Mesendoderm (in vitro differentiated cells): ENCODE data around the gene FANCL. TPM values are rescaled to one million over a fixed set of nuclear protein-coding genes. Genes with fewer than 3 reads are reported as not detected.
A peak's percentile ranks its signal among the peaks of the same experiment; 100 is the strongest.
"Not testable (repeated sequence)": the region's sequence is repeated elsewhere in the genome, so short reads cannot be mapped to it uniquely, and the experiment has no call there.

Experiments used
- DNase-seq: peaks from one replicate; pipeline ENCODE4 v3.0.0; 2013
- H2AK5ac ChIP-seq: 2 replicates; pipeline ENCODE4 v1.6.1; 2013; ENCODE audit warnings: low read length, inconsistent platforms
- H2BK120ac ChIP-seq: 2 replicates; pipeline ENCODE4 v1.6.1; 2013; ENCODE audit warnings: low read depth, mild to moderate bottlenecking, low read length, moderate library complexity, mixed read lengths
- H2BK15ac ChIP-seq: replicated peaks from 2 replicates; pipeline ENCODE4 v1.6.1; 2013; ENCODE audit warnings: low read depth, mild to moderate bottlenecking, moderate library complexity
- H2BK5ac ChIP-seq: 2 replicates; pipeline ENCODE4 v1.6.1; 2013; ENCODE audit warnings: low read length, inconsistent platforms
- H3K18ac ChIP-seq: 2 replicates; pipeline ENCODE4 v1.6.1; 2013; ENCODE audit warnings: mild to moderate bottlenecking, low read length, mixed read lengths
- H3K23ac ChIP-seq: one replicate; pipeline ENCODE4 v1.6.1; 2013; ENCODE audit warnings: low read length
- H3K27ac ChIP-seq: 2 replicates; pipeline ENCODE4 v1.5.1; 2013; ENCODE audit warnings: low read depth, mild to moderate bottlenecking, inconsistent platforms, low read length, moderate library complexity
- H3K27me3 ChIP-seq: 2 replicates; pipeline ENCODE4 v1.6.1; 2013; ENCODE audit warnings: low read length, control low read depth, mild to moderate bottlenecking, inconsistent platforms; ENCODE audit not compliant: insufficient read depth, poor library complexity
- H3K36me3 ChIP-seq: 2 replicates; pipeline ENCODE4 v1.6.1; 2013; ENCODE audit warnings: low read length, inconsistent platforms; ENCODE audit not compliant: control insufficient read depth, insufficient read depth
- H3K4ac ChIP-seq: one replicate; pipeline ENCODE4 v1.6.1; 2013; ENCODE audit warnings: low read depth, mild to moderate bottlenecking, low read length, moderate library complexity
- H3K4me1 ChIP-seq: 2 replicates; pipeline ENCODE4 v1.6.1; 2013; ENCODE audit warnings: low read depth, low read length, inconsistent platforms; ENCODE audit not compliant: control insufficient read depth
- H3K4me2 ChIP-seq: 2 replicates; pipeline ENCODE4 v1.6.1; 2013; ENCODE audit warnings: low read length
- H3K4me3 ChIP-seq: 2 replicates; pipeline ENCODE4 v1.5.1; 2013; ENCODE audit warnings: mild to moderate bottlenecking, low read length
- H3K56ac ChIP-seq: one replicate; pipeline ENCODE4 v1.6.1; 2013; ENCODE audit warnings: low read length
- H3K79me1 ChIP-seq: 2 replicates; pipeline ENCODE4 v1.6.1; 2013; ENCODE audit warnings: low read length, inconsistent platforms
- H3K79me2 ChIP-seq: 2 replicates; pipeline ENCODE4 v1.6.1; 2013; ENCODE audit warnings: mild to moderate bottlenecking, low read length; ENCODE audit not compliant: control insufficient read depth, insufficient read depth
- H3K9ac ChIP-seq: 2 replicates; pipeline ENCODE4 v1.6.1; 2013; ENCODE audit warnings: low read length, inconsistent platforms
- H4K5ac ChIP-seq: one replicate; pipeline ENCODE4 v1.6.1; 2013; ENCODE audit warnings: low read length
- H4K8ac ChIP-seq: one replicate; pipeline ENCODE4 v1.6.1; 2013; ENCODE audit warnings: low read depth, mild to moderate bottlenecking, control low read depth, low read length, moderate library complexity
- WGBS: extraction: QIAGEN DNeasy Blood & Tissue Kit; methylation state at CpG from one replicate; pipeline ENCODE4 v1.1.7; 2013; ENCODE audit warnings: low lambda C conversion rate, missing lambda C conversion rate; ENCODE audit not compliant: insufficient coverage; ENCODE audit errors: extremely low coverage; 5-methylcytosine and 5-hydroxymethylcytosine counted together
- polyA plus RNA-seq, 2 experiments: library from polyadenylated mRNA; stranded (reverse); fragments of 200-250 nt; gene quantifications; one replicate each; pipeline ENCODE4 v1.2.3, GENCODE V29; 2013

The FANCL gene
- 28.7 TPM for polyA plus RNA-seq (2013, experiment 1 of 2)
- 29.1 TPM for polyA plus RNA-seq (2013, experiment 2 of 2)

DNA sequence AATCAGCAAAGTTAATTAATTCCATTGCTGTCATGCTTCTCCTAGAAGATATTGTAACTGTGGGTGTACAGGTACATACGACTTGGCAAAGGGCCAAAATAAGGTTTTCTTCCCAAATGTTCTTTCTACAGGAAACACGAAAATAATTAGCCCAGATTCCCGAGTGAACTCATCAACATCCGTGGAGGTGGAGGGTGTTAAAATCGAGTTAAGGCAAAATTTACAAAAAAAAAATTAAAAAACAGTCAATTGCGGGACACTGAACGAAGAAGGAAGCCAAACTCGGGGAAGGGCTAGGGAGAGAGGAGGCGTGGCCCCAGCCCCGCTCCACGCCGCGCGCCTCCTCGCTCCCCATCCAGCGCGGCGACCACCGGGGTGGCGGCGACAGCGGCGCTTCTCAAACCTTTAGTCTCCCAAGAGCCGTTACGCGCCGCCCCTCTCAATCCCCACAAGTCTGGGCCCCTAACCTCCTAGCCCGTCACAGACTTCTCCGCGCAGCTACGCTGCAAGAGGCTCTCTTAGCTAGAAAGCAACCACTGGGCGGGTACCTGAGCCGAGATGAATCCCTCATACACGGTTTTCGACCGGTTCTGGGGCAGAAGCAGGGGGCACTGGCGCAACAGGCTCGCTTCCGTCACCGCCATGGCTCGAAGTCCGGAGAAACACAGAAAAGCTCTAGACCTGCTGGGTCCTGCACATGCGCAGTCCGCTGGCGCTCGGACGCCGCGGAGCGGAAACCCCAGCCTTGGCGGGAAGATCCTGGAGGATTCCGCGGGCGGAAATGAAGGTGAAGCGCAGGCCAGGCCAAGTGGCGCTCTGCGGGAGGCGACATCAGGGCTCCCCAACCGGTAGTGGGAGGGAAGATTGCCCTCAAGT is at the start of gene FANCL:
Gene FANCL (minus strand): TSS at position 656 of the 876 bp plus-strand sequence. CDS start 12 bp downstream, at position 644.
- Histone ChIP-seq H3K4me3 (peak within 1 kb of the TSS; percentile 44), H4K8ac (no peak within 1 kb of the TSS), H2BK5ac (peak within 1 kb of the TSS; percentile 22), H3K18ac (peak within 1 kb of the TSS; percentile 83), H3K27ac (peak within 1 kb of the TSS; percentile 86), H2BK120ac (no peak within 1 kb of the TSS), H3K4ac (peak within 1 kb of the TSS; percentile 82), H3K79me2 (peaks cover 25% of the 10 kb centered on the region), H3K4me1 (no peaks in the 10 kb centered on the region), H3K79me1 (no peaks in the 10 kb centered on the region), H3K36me3 (no peaks in the 10 kb centered on the region), H3K4me2 (peak within 1 kb of the TSS; percentile 82), H2BK15ac (no peak within 1 kb of the TSS), H2AK5ac (no peak within 1 kb of the TSS), H3K27me3 (no peaks in the 10 kb centered on the region), H3K56ac (peak within 1 kb of the TSS; percentile 80), H4K5ac (no peak within 1 kb of the TSS), H3K23ac (no peak within 1 kb of the TSS), H3K9ac (peak within 1 kb of the TSS; percentile 70)
- no CpG with 5 or more reads among the region's 59 CpGs for WGBS
- peak; percentile 98 for DNase-seq

DNA sequence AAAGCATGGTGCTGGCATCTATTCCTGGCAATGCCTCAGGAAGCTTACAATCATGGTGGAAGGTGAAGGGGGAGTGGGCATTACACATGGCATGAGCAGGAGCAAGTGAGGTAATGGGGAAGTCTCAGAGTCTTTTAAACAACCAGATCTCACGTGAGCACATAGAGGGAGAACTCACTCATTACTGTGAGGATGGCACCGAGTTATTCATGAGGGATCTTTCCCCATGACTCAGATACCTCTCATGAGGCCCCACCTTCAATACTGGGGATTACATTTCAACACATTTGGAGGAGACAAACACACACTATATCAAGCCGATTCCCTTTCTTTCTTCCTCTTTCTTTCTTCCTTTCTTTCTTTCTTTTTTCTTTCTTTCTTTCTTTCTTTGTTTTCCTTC is 47.9 kb upstream of the FANCL start:
- no peak overlapping the region for H3K56ac ChIP-seq
- H3K4ac ChIP-seq, result no peak overlapping the region
- H3K27ac ChIP-seq, result no peak overlapping the region
- H3K4me2 ChIP-seq, result no peak overlapping the region
- no peak overlapping the region for H4K5ac ChIP-seq
- no peak overlapping the region for H3K18ac ChIP-seq
- no peaks in the 10 kb centered on the region for H3K79me2 ChIP-seq
- H2BK5ac ChIP-seq, result no peak overlapping the region
- H2BK120ac ChIP-seq, result no peak overlapping the region
- no peaks in the 10 kb centered on the region for H3K79me1 ChIP-seq
- no peak overlapping the region for H2AK5ac ChIP-seq
- DNase-seq, result peak; percentile 19
- H3K23ac ChIP-seq, result no peak overlapping the region
- H3K27me3 ChIP-seq, result no peaks in the 10 kb centered on the region
- H4K8ac ChIP-seq, result no peak overlapping the region
- peaks cover 2% of the 10 kb centered on the region for H3K4me1 ChIP-seq
- no peaks in the 10 kb centered on the region for H3K36me3 ChIP-seq
- no peak overlapping the region for H3K4me3 ChIP-seq
- no CpG with 5 or more reads among the region's 3 CpGs for WGBS
- H2BK15ac ChIP-seq, result no peak overlapping the region
- H3K9ac ChIP-seq, result no peak overlapping the region

DNA sequence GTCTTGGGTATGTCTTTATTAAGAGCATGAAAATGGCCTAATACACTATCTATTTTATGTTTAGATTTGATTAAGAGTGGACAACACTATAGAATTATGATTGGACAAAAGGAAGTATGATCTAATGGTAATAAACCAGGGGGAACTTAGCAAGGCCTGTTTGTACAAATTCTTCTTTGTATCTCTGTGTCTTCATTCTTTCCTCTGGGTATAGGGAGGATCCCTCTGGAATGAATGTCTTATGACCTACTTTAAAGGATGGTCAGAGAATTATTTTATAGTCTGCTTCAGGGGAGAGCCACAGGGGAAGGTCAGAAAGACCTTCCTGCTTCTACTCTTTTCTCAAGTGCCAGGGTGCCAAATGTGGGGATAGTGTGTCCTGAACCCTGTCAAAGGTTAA is 42.8 kb upstream of the FANCL start:
- Histone ChIP-seq H4K8ac (no peak overlapping the region), H3K4me1 (peaks cover 2% of the 10 kb centered on the region), H3K18ac (no peak overlapping the region), H2BK5ac (no peak overlapping the region), H3K23ac (no peak overlapping the region), H3K27me3 (no peaks in the 10 kb centered on the region), H4K5ac (no peak overlapping the region), H3K9ac (no peak overlapping the region), H3K56ac (no peak overlapping the region), H3K79me2 (no peaks in the 10 kb centered on the region), H2BK15ac (no peak overlapping the region), H2AK5ac (no peak overlapping the region), H3K4ac (no peak overlapping the region), H3K4me3 (no peak overlapping the region), H3K4me2 (no peak overlapping the region), H3K79me1 (no peaks in the 10 kb centered on the region), H3K27ac (no peak overlapping the region), H2BK120ac (no peak overlapping the region), H3K36me3 (no peaks in the 10 kb centered on the region)
- DNase-seq, result no peak

- H3K56ac ChIP-seq, H3K9ac ChIP-seq, H2AK5ac ChIP-seq, H2BK120ac ChIP-seq, H3K23ac ChIP-seq, H3K79me2 ChIP-seq, H3K4me2 ChIP-seq, H3K4me3 ChIP-seq, H3K27ac ChIP-seq, H4K8ac ChIP-seq, H2BK5ac ChIP-seq, H2BK15ac ChIP-seq, H3K4me1 ChIP-seq, H3K79me1 ChIP-seq, H3K18ac ChIP-seq, H3K4ac ChIP-seq, H4K5ac ChIP-seq, H3K36me3 ChIP-seq, H3K27me3 ChIP-seq: not testable (repeated sequence)
- WGBS, result no CpG with 5 or more reads among the region's 3 CpGs
- DNase-seq, result peak; percentile 38
Observed at GRCh38 chr2:58275144-58275543, 34.0 kb upstream of the FANCL start.

GRCh38 chr2:58271826-58272225 is 30.7 kb upstream of the FANCL start:
- Histone ChIP-seq H3K4me1 (no peaks in the 10 kb centered on the region), H4K5ac (no peak overlapping the region), H3K27ac (no peak overlapping the region), H3K23ac (no peak overlapping the region), H3K4me2 (no peak overlapping the region), H3K18ac (no peak overlapping the region), H3K4me3 (no peak overlapping the region), H2BK15ac (no peak overlapping the region), H3K9ac (no peak overlapping the region), H3K36me3 (no peaks in the 10 kb centered on the region), H3K4ac (no peak overlapping the region), H3K79me1 (no peaks in the 10 kb centered on the region), H4K8ac (no peak overlapping the region), H3K79me2 (no peaks in the 10 kb centered on the region), H2BK120ac (no peak overlapping the region), H3K27me3 (no peaks in the 10 kb centered on the region), H3K56ac (no peak overlapping the region), H2AK5ac (no peak overlapping the region), H2BK5ac (no peak overlapping the region)
- WGBS, result 100% methylated on average over 1 of the region's 1 CpG
- DNase-seq, result no peak

DNA sequence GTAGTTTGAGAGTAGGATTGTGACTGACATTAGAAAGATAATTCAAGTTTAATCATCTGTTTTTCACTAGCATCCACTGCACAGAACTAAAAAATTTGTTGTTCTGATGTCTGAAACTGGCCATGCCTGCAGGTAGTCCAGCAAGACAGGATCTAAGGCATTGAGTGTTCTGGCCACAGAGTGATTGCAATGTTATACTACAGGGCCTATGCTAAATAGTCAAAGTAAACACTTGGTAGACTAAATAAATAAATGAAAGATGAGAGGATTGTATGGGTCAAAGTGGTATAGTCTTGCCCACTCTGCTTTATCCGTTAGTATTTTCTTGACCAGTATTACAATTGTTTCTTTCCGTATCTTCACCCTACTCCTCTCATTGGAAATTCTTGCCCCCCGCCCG is 27.6 kb upstream of the FANCL start:
- Histone ChIP-seq H3K36me3 (no peaks in the 10 kb centered on the region), H3K4me2 (no peak overlapping the region), H2BK5ac (no peak overlapping the region), H3K4me1 (no peaks in the 10 kb centered on the region), H3K23ac (no peak overlapping the region), H3K4ac (no peak overlapping the region), H3K9ac (no peak overlapping the region), H4K8ac (no peak overlapping the region), H2AK5ac (no peak overlapping the region), H3K79me2 (no peaks in the 10 kb centered on the region), H2BK15ac (no peak overlapping the region), H2BK120ac (no peak overlapping the region), H3K56ac (no peak overlapping the region), H3K18ac (no peak overlapping the region), H3K4me3 (no peak overlapping the region), H3K27ac (no peak overlapping the region), H3K27me3 (no peaks in the 10 kb centered on the region), H3K79me1 (no peaks in the 10 kb centered on the region), H4K5ac (no peak overlapping the region)
- WGBS, result no CpG with 5 or more reads among the region's 4 CpGs
- DNase-seq, result no peak
